Fibroblast of lung (primary cell): ENCODE results near the gene PDXK. TPM values are rescaled to one million over a fixed set of nuclear protein-coding genes. Genes with fewer than 3 reads are reported as not detected.

Experiments used
- DNase-seq, 2 donors: peaks; one replicate each; pipeline versions ENCODE4 v3.0.0 to v3.0.0-alpha.2; 2010; ENCODE audit warnings: low read depth in 2 of 2
- H2AFZ ChIP-seq: 2 replicates; pipeline ENCODE4 v1.5.1; 2012; ENCODE audit warnings: low read length, control low read depth, inconsistent platforms
- H3K27ac ChIP-seq: 2 replicates; pipeline ENCODE4 v1.5.1; 2011; ENCODE audit warnings: low read length, control low read depth; ENCODE audit not compliant: insufficient read depth
- H3K27me3 ChIP-seq: 2 replicates; pipeline ENCODE4 v1.5.1; 2011; ENCODE audit warnings: mild to moderate bottlenecking, low read length; ENCODE audit not compliant: control insufficient read depth, insufficient read depth
- H3K36me3 ChIP-seq: 2 replicates; pipeline ENCODE4 v1.5.1; 2011; ENCODE audit warnings: low read length; ENCODE audit not compliant: control insufficient read depth, insufficient read depth
- H3K4me1 ChIP-seq: 2 replicates; pipeline ENCODE4 v1.5.1; 2011; ENCODE audit warnings: low read length; ENCODE audit not compliant: control insufficient read depth, insufficient read depth; ENCODE audit errors: extremely low read depth
- H3K4me2 ChIP-seq: 2 replicates; pipeline ENCODE4 v1.5.1; 2011; ENCODE audit warnings: low read length, control low read depth; ENCODE audit not compliant: insufficient read depth; ENCODE audit errors: extremely low read depth
- H3K4me3 ChIP-seq, 4 experiments: fragments of 200-600 bp in 1 of 4; sonication (generic) in 1 of 4; replicated peaks in 1 of 4; 2 replicates each; pipeline ENCODE4 v1.5.1; 2011 to 2016; ENCODE audit warnings: low read length in 4 of 4, low read depth in 3 of 4, mild to moderate bottlenecking in 3 of 4, control low read depth in 2 of 4, inconsistent platforms in 1 of 4, mixed read lengths in 1 of 4; ENCODE audit not compliant: insufficient read depth in 1 of 4; ENCODE audit errors: control extremely low read depth in 1 of 4
- H3K79me2 ChIP-seq: 2 replicates; pipeline ENCODE4 v1.5.1; 2012; ENCODE audit warnings: mild to moderate bottlenecking, low read length, inconsistent platforms; ENCODE audit not compliant: control insufficient read depth, insufficient read depth
- H3K9ac ChIP-seq: 2 replicates; pipeline ENCODE4 v1.5.1; 2011; ENCODE audit warnings: mild to moderate bottlenecking, low read length, control low read depth; ENCODE audit not compliant: insufficient read depth
- H3K9me3 ChIP-seq: 2 replicates; pipeline ENCODE4 v1.5.1; 2012; ENCODE audit warnings: low read depth, low read length; ENCODE audit not compliant: control insufficient read depth, insufficient read depth
- H4K20me1 ChIP-seq: 2 replicates; pipeline ENCODE4 v1.5.1; 2011; ENCODE audit warnings: low read length; ENCODE audit not compliant: control insufficient read depth, insufficient read depth; ENCODE audit errors: extremely low read depth
- CTCF ChIP-seq, 2 donors: IDR thresholded peaks in 1 of 2; conservative IDR thresholded peaks in 1 of 2; 1 replicate in 1 of 2; 2 replicates in 1 of 2; pipeline ENCODE4 v1.5.1; 2011 to 2012; ENCODE audit warnings: low read length in 2 of 2, control low read depth in 1 of 2, inconsistent platforms in 1 of 2, low read depth in 1 of 2, mild to moderate bottlenecking in 1 of 2
- EZH2 ChIP-seq: IDR thresholded peaks from 2 replicates; pipeline ENCODE4 v1.5.1; 2012; ENCODE audit warnings: low read length, control low read depth, mild to moderate bottlenecking; ENCODE audit errors: missing control alignments
- polyA plus RNA-seq, 2 donors: library from polyadenylated mRNA; depleted of rRNA in 1 of 2; stranded (reverse) in 1 of 2; unstranded in 1 of 2; fragments of >200 nt; gene quantifications; 2 replicates each; pipeline ENCODE4 v1.2.1, GENCODE V29; 2011 to 2012; ENCODE audit warnings: missing spikeins in 1 of 2
- total RNA-seq: library from RNA; depleted of rRNA; stranded (reverse); fragments of >200 nt; gene quantifications from 2 replicates; pipeline ENCODE4 v1.2.1, GENCODE V29; 2014

PDXK gene
- total and polyA plus RNA-seq, 2 donors (not counting 1 experiment from before 2014, with no cell fraction given) = 47.4 to 146 TPM

GRCh38 chr21:43805275-43805800 is 86.4 kb downstream of the PDXK start:
- Histone ChIP-seq H3K4me1 (no peaks in the 10 kb centered on the region), H3K4me3 (no peak overlapping the region), H3K36me3 (peaks cover 19% of the 10 kb centered on the region), H3K79me2 (no peaks in the 10 kb centered on the region), H3K9me3 (no peaks in the 10 kb centered on the region), H3K9ac (no peak overlapping the region), H3K4me2 (no peak overlapping the region), H3K27me3 (no peaks in the 10 kb centered on the region), H2AFZ (no peak overlapping the region), H4K20me1 (no peaks in the 10 kb centered on the region), H3K27ac (no peak overlapping the region)
- TF ChIP-seq EZH2 (no peak), CTCF (conservative IDR thresholded peaks at IDR 0.05 in 1 of 2, IDR thresholded peaks at IDR 0.05 in 1 of 2; ENCODE audit: low read depth in 1 of 2, low read length in 2 of 2) (no peak)
- DNase-seq = no peak

- H3K4me2 ChIP-seq = no peak overlapping the region
- peaks cover 2% of the 10 kb centered on the region for H3K4me1 ChIP-seq
- no peaks in the 10 kb centered on the region for H4K20me1 ChIP-seq
- no peak overlapping the region for H3K27ac ChIP-seq
- no peak overlapping the region for H3K4me3 ChIP-seq
- no peak for DNase-seq
- no peak overlapping the region for H2AFZ ChIP-seq
- H3K9me3 ChIP-seq = no peaks in the 10 kb centered on the region
- TF ChIP-seq CTCF (conservative IDR thresholded peaks at IDR 0.05 in 1 of 2, IDR thresholded peaks at IDR 0.05 in 1 of 2; ENCODE audit: low read depth in 1 of 2, low read length in 2 of 2) = no peak
- TF ChIP-seq EZH2 = no peak
- peaks cover 14% of the 10 kb centered on the region for H3K36me3 ChIP-seq
- H3K9ac ChIP-seq = no peak overlapping the region
- no peaks in the 10 kb centered on the region for H3K79me2 ChIP-seq
- H3K27me3 ChIP-seq = no peaks in the 10 kb centered on the region
Measured at GRCh38 chr21:43806017-43806710, 87.2 kb downstream of the PDXK start.

GRCh38 chr21:43808367-43808766 is 89.4 kb downstream of the PDXK start:
- Histone ChIP-seq H3K4me2 (no peak overlapping the region), H3K4me1 (peaks cover 4% of the 10 kb centered on the region), H2AFZ (no peak overlapping the region), H3K36me3 (peaks cover 3% of the 10 kb centered on the region), H3K9me3 (no peaks in the 10 kb centered on the region), H3K79me2 (no peaks in the 10 kb centered on the region), H3K4me3 (no peak overlapping the region), H3K27ac (no peak overlapping the region), H3K9ac (no peak overlapping the region), H3K27me3 (no peaks in the 10 kb centered on the region), H4K20me1 (no peaks in the 10 kb centered on the region)
- no peak for DNase-seq
- no peak for TF ChIP-seq CTCF (conservative IDR thresholded peaks at IDR 0.05 in 1 of 2, IDR thresholded peaks at IDR 0.05 in 1 of 2; ENCODE audit: low read depth in 1 of 2, low read length in 2 of 2)
- no peak for TF ChIP-seq EZH2
